ENCODE results near the gene EDC4.

Gene EDC4

GRCh38 chr16:67930678-67931211 is 57.9 kb downstream of the EDC4 start:
- no peak for DNase-seq (ENCODE audit: low read depth in 4 of 4, low spot score in 1 of 4)

Measured in stimulated activated CD4-positive, alpha-beta T cell treated with anti-CD3 and anti-CD28 coated beads, Interleukin-1b, Interleukin-23, amount 100 ng/mL, for 24 hours (primary cell).